ENCODE results near the gene SIRPB1. TPM values are rescaled to one million over a fixed set of nuclear protein-coding genes. Genes with fewer than 3 reads are reported as not detected.

The SIRPB1 gene
- polyA plus RNA-seq, 3 donors = 0.13 to 5.6 (median 3.5) TPM

Other genes starting within 250 kb of the SIRPB1 start
- gene FKBP1A, start 227.0 kb downstream of the SIRPB1 start, polyA plus RNA-seq = 100 to 1,000 TPM; 111 to 542 (median 353) TPM
- gene NSFL1C, start 153.2 kb downstream of the SIRPB1 start, polyA plus RNA-seq = 10 to 100 TPM; 24.4 to 52.1 (median 40.8) TPM
- 1 to 10 TPM in 2 of 3 donors, under 1 TPM in 1; 0.75 to 6.1 (median 3.6) TPM for gene SIRPB2, start 128.6 kb downstream of the SIRPB1 start, polyA plus RNA-seq
- gene SIRPD, start 62.3 kb downstream of the SIRPB1 start, polyA plus RNA-seq = 1 to 10 TPM in 1 of 3 donors, under 1 TPM in 1, not detected in 1; 0.27 to 1.8 TPM
- gene SIRPG, start 37.8 kb upstream of the SIRPB1 start, polyA plus RNA-seq = under 1 TPM in 2 of 3 donors, not detected in 1; 0.36 to 0.56 TPM

Measured in adipose tissue (tissue), 3 donors.